ENCODE measurements around the gene NTMT1.

Gene NTMT1

DNA sequence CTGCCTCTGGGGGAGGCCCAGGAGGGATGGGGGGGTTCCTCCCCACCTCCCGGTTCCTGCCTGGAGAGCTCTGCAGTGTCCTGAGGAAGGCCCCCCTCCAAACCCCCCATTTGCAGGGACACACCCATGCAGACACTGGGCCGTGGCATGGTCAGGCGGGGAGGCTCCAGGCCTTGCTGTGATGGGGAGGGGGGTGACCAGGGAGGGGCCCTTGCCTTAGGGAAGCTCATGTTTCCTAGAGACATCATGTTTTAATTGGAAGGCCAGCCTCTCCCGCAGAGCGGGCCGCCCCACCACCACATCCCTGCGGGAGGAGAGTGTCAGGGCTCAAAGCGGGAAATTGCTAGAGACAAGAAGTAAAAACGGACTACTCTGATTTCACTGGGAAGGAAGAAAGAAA is 51.5 kb downstream of the NTMT1 start:
- H3K9me3 ChIP-seq (ENCODE audit: insufficient read depth, low read length) = no peaks in the 10 kb centered on the region
- H3K36me3 ChIP-seq (replicated peaks; ENCODE audit: low read depth, low read length) = no peaks in the 10 kb centered on the region
- no peaks in the 10 kb centered on the region for H4K20me1 ChIP-seq (ENCODE audit: insufficient read depth, low read length)
- no peak overlapping the region for H3K27ac ChIP-seq (ENCODE audit: low read length)
- H3K79me2 ChIP-seq (ENCODE audit: low read length) = no peaks in the 10 kb centered on the region
- no peak overlapping the region for H2AFZ ChIP-seq (ENCODE audit: low read depth, low read length)
- no peak overlapping the region for H3K9ac ChIP-seq (ENCODE audit: low read length)
- no peak for TF ChIP-seq EZH2phosphoT487 (IDR thresholded peaks at IDR 0.05; ENCODE audit: low read depth)
- TF ChIP-seq, protein P1, sequence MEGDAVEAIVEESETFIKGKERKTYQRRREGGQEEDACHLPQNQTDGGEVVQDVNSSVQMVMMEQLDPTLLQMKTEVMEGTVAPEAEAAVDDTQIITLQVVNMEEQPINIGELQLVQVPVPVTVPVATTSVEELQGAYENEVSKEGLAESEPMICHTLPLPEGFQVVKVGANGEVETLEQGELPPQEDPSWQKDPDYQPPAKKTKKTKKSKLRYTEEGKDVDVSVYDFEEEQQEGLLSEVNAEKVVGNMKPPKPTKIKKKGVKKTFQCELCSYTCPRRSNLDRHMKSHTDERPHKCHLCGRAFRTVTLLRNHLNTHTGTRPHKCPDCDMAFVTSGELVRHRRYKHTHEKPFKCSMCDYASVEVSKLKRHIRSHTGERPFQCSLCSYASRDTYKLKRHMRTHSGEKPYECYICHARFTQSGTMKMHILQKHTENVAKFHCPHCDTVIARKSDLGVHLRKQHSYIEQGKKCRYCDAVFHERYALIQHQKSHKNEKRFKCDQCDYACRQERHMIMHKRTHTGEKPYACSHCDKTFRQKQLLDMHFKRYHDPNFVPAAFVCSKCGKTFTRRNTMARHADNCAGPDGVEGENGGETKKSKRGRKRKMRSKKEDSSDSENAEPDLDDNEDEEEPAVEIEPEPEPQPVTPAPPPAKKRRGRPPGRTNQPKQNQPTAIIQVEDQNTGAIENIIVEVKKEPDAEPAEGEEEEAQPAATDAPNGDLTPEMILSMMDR (IDR thresholded peaks at IDR 0.05; ENCODE audit: low read depth, low read length) = no peak
- no peaks in the 10 kb centered on the region for H3K4me1 ChIP-seq (ENCODE audit: low read length)
- no peak overlapping the region for H3K4me3 ChIP-seq (ENCODE audit: low read length)
- no peaks in the 10 kb centered on the region; the same call in 1 of the 2 replicates for H3K27me3 ChIP-seq (ENCODE audit: low read depth, low read length)
- no peak overlapping the region for H3K4me2 ChIP-seq (ENCODE audit: low read length)

DNA sequence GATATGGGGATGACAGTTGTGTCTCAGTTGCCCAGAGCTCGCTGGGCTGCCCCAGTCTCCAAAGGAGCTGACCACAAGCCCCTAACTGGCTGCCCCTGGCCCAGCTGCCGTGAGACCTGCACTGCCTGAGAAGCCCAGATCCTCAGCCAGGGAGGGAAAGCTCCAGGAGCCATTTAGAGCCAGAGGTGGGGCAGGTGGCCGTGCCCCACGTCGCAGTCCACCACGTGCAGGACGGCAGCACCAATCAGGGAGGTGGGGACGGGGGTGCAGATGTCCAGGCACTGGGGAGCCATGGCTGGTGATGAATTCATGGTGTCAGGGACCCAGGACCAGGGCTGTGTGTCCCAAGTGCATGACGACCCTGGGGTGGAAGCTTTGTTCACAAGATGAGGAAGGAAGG is 52.9 kb downstream of the NTMT1 start:
- Histone ChIP-seq H3K4me1 (ENCODE audit: low read length) (no peaks in the 10 kb centered on the region), H3K79me2 (ENCODE audit: low read length) (no peaks in the 10 kb centered on the region), H3K27ac (ENCODE audit: low read length) (no peak overlapping the region), H4K20me1 (ENCODE audit: insufficient read depth, low read length) (no peaks in the 10 kb centered on the region), H3K27me3 (ENCODE audit: low read depth, low read length) (no peaks in the 10 kb centered on the region; the same call in 1 of the 2 replicates), H3K9ac (ENCODE audit: low read length) (no peak overlapping the region), H3K4me3 (ENCODE audit: low read length) (no peak overlapping the region), H3K36me3 (replicated peaks; ENCODE audit: low read depth, low read length) (no peaks in the 10 kb centered on the region), H2AFZ (ENCODE audit: low read depth, low read length) (no peak overlapping the region), H3K4me2 (ENCODE audit: low read length) (no peak overlapping the region), H3K9me3 (ENCODE audit: insufficient read depth, low read length) (no peaks in the 10 kb centered on the region)
- TF ChIP-seq, protein P1 (IDR thresholded peaks at IDR 0.05; ENCODE audit: low read depth, low read length) = no peak
- TF ChIP-seq EZH2phosphoT487 (IDR thresholded peaks at IDR 0.05; ENCODE audit: low read depth) = no peak

DNA sequence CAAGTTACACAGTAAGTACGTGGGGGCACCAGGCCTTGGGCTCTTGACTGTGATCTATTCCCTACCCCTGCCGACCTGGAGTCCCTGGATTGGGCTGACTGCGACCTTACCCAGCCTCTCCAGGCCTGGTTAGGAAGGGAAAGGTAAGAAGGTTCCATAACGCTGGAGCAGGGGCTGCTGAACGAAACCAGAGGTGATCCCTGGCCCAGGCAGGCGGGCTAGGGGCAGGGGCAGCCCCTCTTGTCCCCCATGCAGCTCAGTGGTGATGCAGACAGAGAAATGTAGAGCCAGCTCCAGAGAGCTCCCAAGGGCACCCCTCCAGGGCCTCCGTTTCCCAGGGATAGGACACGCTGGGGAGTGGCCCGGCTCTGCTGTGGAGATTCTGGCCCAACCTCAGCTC is 53.6 kb downstream of the NTMT1 start:
- Histone ChIP-seq H3K4me3 (ENCODE audit: low read length) (no peak overlapping the region), H3K4me1 (ENCODE audit: low read length) (no peaks in the 10 kb centered on the region), H3K4me2 (ENCODE audit: low read length) (no peak overlapping the region), H4K20me1 (ENCODE audit: insufficient read depth, low read length) (no peaks in the 10 kb centered on the region), H3K36me3 (replicated peaks; ENCODE audit: low read depth, low read length) (no peaks in the 10 kb centered on the region), H3K9ac (ENCODE audit: low read length) (no peak overlapping the region), H3K27me3 (ENCODE audit: low read depth, low read length) (no peaks in the 10 kb centered on the region; the same call in 1 of the 2 replicates), H3K9me3 (ENCODE audit: insufficient read depth, low read length) (no peaks in the 10 kb centered on the region), H3K27ac (ENCODE audit: low read length) (no peak overlapping the region), H3K79me2 (ENCODE audit: low read length) (no peaks in the 10 kb centered on the region), H2AFZ (ENCODE audit: low read depth, low read length) (no peak overlapping the region)
- no peak for TF ChIP-seq EZH2phosphoT487 (IDR thresholded peaks at IDR 0.05; ENCODE audit: low read depth)
- TF ChIP-seq, protein P1 (IDR thresholded peaks at IDR 0.05; ENCODE audit: low read depth, low read length) = no peak

GRCh38 chr9:129681924-129682323 is 56.0 kb downstream of the NTMT1 start:
- Histone ChIP-seq H3K4me3 (ENCODE audit: low read length) (no peak overlapping the region), H4K20me1 (ENCODE audit: insufficient read depth, low read length) (no peaks in the 10 kb centered on the region), H3K79me2 (ENCODE audit: low read length) (no peaks in the 10 kb centered on the region), H3K4me1 (ENCODE audit: low read length) (no peaks in the 10 kb centered on the region), H2AFZ (ENCODE audit: low read depth, low read length) (no peak overlapping the region), H3K9me3 (ENCODE audit: insufficient read depth, low read length) (no peaks in the 10 kb centered on the region), H3K27ac (ENCODE audit: low read length) (no peak overlapping the region), H3K4me2 (ENCODE audit: low read length) (no peak overlapping the region), H3K36me3 (replicated peaks; ENCODE audit: low read depth, low read length) (no peaks in the 10 kb centered on the region), H3K27me3 (ENCODE audit: low read depth, low read length) (no peaks in the 10 kb centered on the region), H3K9ac (ENCODE audit: low read length) (no peak overlapping the region)
- no peak for TF ChIP-seq EZH2phosphoT487 (IDR thresholded peaks at IDR 0.05; ENCODE audit: low read depth)
- TF ChIP-seq, protein P1 (IDR thresholded peaks at IDR 0.05; ENCODE audit: low read depth, low read length) = no peak
